ENCODE results near the gene TPK1. TPM values are rescaled to one million over a fixed set of nuclear protein-coding genes. Genes with fewer than 3 reads are reported as not detected.

Gene TPK1
- total and polyA plus RNA-seq, 2 of the 4 experiments (the other 2 are of a cell fraction), result 0.38 to 1.8 TPM

DNA sequence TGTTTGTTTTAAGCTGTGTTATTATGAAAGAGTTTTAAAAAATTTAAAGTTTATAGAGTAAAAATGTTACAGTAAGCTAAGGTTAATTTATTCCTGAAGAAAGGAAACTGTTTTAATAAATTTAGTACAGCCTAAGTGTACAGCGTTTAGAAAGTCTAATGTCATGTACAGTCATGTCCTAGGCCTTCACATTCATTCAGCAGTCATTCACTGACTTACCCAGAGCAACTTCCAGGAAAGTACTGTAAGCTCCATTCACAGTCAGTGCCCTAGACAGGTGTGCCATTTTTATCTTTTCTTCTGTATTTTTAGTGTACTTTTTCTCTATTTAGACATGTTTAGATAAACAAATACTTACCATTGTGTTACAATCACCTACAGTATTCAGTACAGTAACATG lies 126.8 kb downstream of the TPK1 start:
- intact Hi-C loops (cut with micrococcal nuclease) (no loop called here), in situ Hi-C loops (cut with MboI; ENCODE audit: low sequenced_read_pairs) (no loop called here), dilution Hi-C loops (cut with HindIII; ENCODE audit: low sequenced_read_pairs, unreplicated experiment) (no loop called here)
- H3K9me1 ChIP-seq (ENCODE audit: insufficient read depth, low read length), result no peaks in the 10 kb centered on the region
- no peak overlapping the region for H2BK120ac ChIP-seq (ENCODE audit: low read depth, low read length)
- no peak overlapping the region for H3K23ac ChIP-seq (ENCODE audit: low read depth, low read length)
- no peak overlapping the region for H3K14ac ChIP-seq (replicated peaks; ENCODE audit: low read depth, low read length)
- no peak overlapping the region for H3K4ac ChIP-seq (ENCODE audit: low read depth, low read length)
- no peak overlapping the region for H4K91ac ChIP-seq (ENCODE audit: insufficient read depth, low read depth, low read length)
- H4K20me1 ChIP-seq (ENCODE audit: insufficient read depth, low read length), result no peaks in the 10 kb centered on the region
- no peak for TF ChIP-seq MXI1 (IDR thresholded peaks at IDR 0.05; ENCODE audit: borderline replicate concordance, low read depth, low read length)
- no peak overlapping the region for H2BK5ac ChIP-seq (ENCODE audit: low read depth, low read length, poor library complexity, severe bottlenecking)
- no peaks in the 10 kb centered on the region for H3K27me3 ChIP-seq (ENCODE audit: control insufficient read depth, insufficient read depth, low read length)
- no peaks in the 10 kb centered on the region for H3K4me1 ChIP-seq (ENCODE audit: control insufficient read depth, insufficient read depth, low read length)
- ATAC-seq (ENCODE audit: low read depth) (no peak), DNase-seq (no peak)
- H2BK20ac ChIP-seq (ENCODE audit: low read depth, low read length), result no peak overlapping the region
- no peak overlapping the region for H3K4me3 ChIP-seq (ENCODE audit: insufficient read depth, low read depth, low read length)
- no peak overlapping the region for H2AK9ac ChIP-seq (replicated peaks; ENCODE audit: low read depth, low read length, poor library complexity)
- no peaks in the 10 kb centered on the region for H3K79me1 ChIP-seq (ENCODE audit: low read depth in 1 of 2, low read length in 2 of 2)
- no peak overlapping the region for H2BK15ac ChIP-seq (ENCODE audit: low read depth, low read length)
- H4K8ac ChIP-seq (ENCODE audit: low read depth in 2 of 2, low read length in 2 of 2), result no peak overlapping the region
- H2AFZ ChIP-seq (replicated peaks; ENCODE audit: low read length, poor library complexity), result no peak overlapping the region
- no peak overlapping the region for H4K5ac ChIP-seq (ENCODE audit: low read depth, low read length)
- H3K9ac ChIP-seq (ENCODE audit: low read depth, low read length), result no peak overlapping the region
- H2AK5ac ChIP-seq (ENCODE audit: low read depth, low read length), result no peak overlapping the region
- ChIA-PET POLR2A (ENCODE audit: unreplicated experiment) (no interaction called here), CTCF (interaction anchor here (1.4 kb wide), 1 partner anchor 57 kb away, joined by 3 read pairs; no protein-coding TSS in a partner anchor)
- H3K4me2 ChIP-seq (ENCODE audit: low read depth, low read length), result no peak overlapping the region
- no peak overlapping the region for H3K56ac ChIP-seq (ENCODE audit: extremely low read depth, insufficient read depth, low read length)
- H3K9me3 ChIP-seq (ENCODE audit: control insufficient read depth, insufficient read depth, low read length), result peaks cover 6% of the 10 kb centered on the region
- H3K27ac ChIP-seq (ENCODE audit: insufficient read depth, low read length), result no peak overlapping the region
- no CpG with 5 or more reads among the region's 1 CpG for WGBS, 2 experiments (ENCODE audit: extremely low coverage in 2 of 2, insufficient read length in 1 of 2)
- BruUV-seq (replicated peaks), result no TSS peak
- H3K18ac ChIP-seq (ENCODE audit: low read depth, low read length), result no peak overlapping the region
- no peaks in the 10 kb centered on the region for H3K36me3 ChIP-seq (ENCODE audit: control insufficient read depth, insufficient read depth, low read length)
